SK-N-SH (cell line): ENCODE measurements around the gene CADM2. TPM values are rescaled to one million over a fixed set of nuclear protein-coding genes. Genes with fewer than 3 reads are reported as not detected.

ENCODE experiments used
- CTCF ChIA-PET: fragments of 300-600, 350-600 bp; formaldehyde crosslinking; extraction: SDS; loops from one replicate; lab custom pipeline; 2021; lab: Yijun Ruan, JAX
- POLR2A ChIA-PET: fragments of 350-600 bp; sonication (Branson Sonifier 250); formaldehyde crosslinking; extraction: SDS; loops from one replicate; lab custom pipeline; 2020; ENCODE audit warnings: antibody characterized with exemption, inconsistent platforms; lab: Yijun Ruan, JAX
- DNase-seq: peaks from one replicate; pipeline ENCODE4 v3.0.0; 2012
- H2AFZ ChIP-seq: fragments of 200-600 bp; sonication (generic); 2 replicates; pipeline ENCODE4 v1.8.1; 2016; ENCODE audit warnings: antibody characterized with exemption, mild to moderate bottlenecking, low read depth
- H3F3A ChIP-seq: fragments of 200-600 bp; sonication (generic); replicated peaks from 2 replicates; pipeline ENCODE3; 2016; ENCODE audit warnings: antibody characterized with exemption, mild to moderate bottlenecking; ENCODE audit not compliant: insufficient read depth
- H3K27ac ChIP-seq, 2 experiments: fragments of 200-500 bp in 1 of 2; fragments of 200-600 bp in 1 of 2; sonication (Bioruptor generic) in 1 of 2; sonication (generic), shearing (Covaris generic) in 1 of 2; 2 replicates each; pipeline versions ENCODE4 v1.5.1 to v1.6.1; 2014 to 2016; ENCODE audit warnings: low read depth in 2 of 2, inconsistent platforms in 1 of 2, low read length in 1 of 2, mild to moderate bottlenecking in 1 of 2, mixed read lengths in 1 of 2
- H3K27me3 ChIP-seq: fragments of 200-600 bp; sonication (generic), shearing (Covaris generic); 2 replicates; pipeline ENCODE4 v1.6.1; 2016; ENCODE audit warnings: mixed run types; ENCODE audit not compliant: insufficient read depth
- H3K36me3 ChIP-seq, 2 experiments: fragments of 200-500 bp in 1 of 2; fragments of 200-600 bp in 1 of 2; sonication (Bioruptor generic) in 1 of 2; sonication (generic) in 1 of 2; replicated peaks in 1 of 2; 2 replicates each; pipeline versions ENCODE3 to v1.5.1; 2014 to 2016; ENCODE audit warnings: low read length in 1 of 2, mild to moderate bottlenecking in 1 of 2; ENCODE audit not compliant: insufficient read depth in 2 of 2, control insufficient read depth in 1 of 2
- H3K4me1 ChIP-seq, 2 experiments: fragments of 200-500 bp in 1 of 2; fragments of 200-600 bp in 1 of 2; sonication (Bioruptor generic) in 1 of 2; sonication (generic), shearing (Covaris generic) in 1 of 2; 2 replicates each; pipeline versions ENCODE4 v1.5.1 to v1.6.1; 2014 to 2016; ENCODE audit warnings: low read depth in 1 of 2, low read length in 1 of 2, mixed run types in 1 of 2; ENCODE audit not compliant: insufficient read depth in 2 of 2, control insufficient read depth in 1 of 2
- H3K4me2 ChIP-seq: fragments of 200-600 bp; sonication (generic), shearing (Covaris generic); 2 replicates; pipeline ENCODE4 v1.6.1; 2017; ENCODE audit warnings: mixed run types
- H3K4me3 ChIP-seq, 2 experiments: fragments of 200-500 bp in 1 of 2; fragments of 200-600 bp in 1 of 2; sonication (Bioruptor generic) in 1 of 2; sonication (generic), shearing (Covaris generic) in 1 of 2; 2 replicates each; pipeline versions ENCODE4 v1.5.1 to v1.8.1; 2014 to 2016; ENCODE audit warnings: low read depth in 2 of 2, inconsistent platforms in 1 of 2, low read length in 1 of 2, mild to moderate bottlenecking in 1 of 2, mixed read lengths in 1 of 2, moderate library complexity in 1 of 2
- H3K79me2 ChIP-seq: fragments of 200-600 bp; sonication (generic); 2 replicates; pipeline ENCODE4 v1.8.1; 2017; ENCODE audit warnings: mild to moderate bottlenecking; ENCODE audit not compliant: insufficient read depth
- H3K9ac ChIP-seq: fragments of 200-600 bp; sonication (generic); 2 replicates; pipeline ENCODE4 v1.6.1; 2017; ENCODE audit warnings: mixed run types
- H3K9me2 ChIP-seq: fragments of 200-600 bp; sonication (generic); 2 replicates; pipeline ENCODE4 v1.6.1; 2017; ENCODE audit warnings: mixed run types
- H3K9me3 ChIP-seq: fragments of 200-600 bp; sonication (generic); 2 replicates; pipeline ENCODE4 v1.6.1; 2017; ENCODE audit warnings: mixed run types, mild to moderate bottlenecking, moderate library complexity
- H4K20me1 ChIP-seq: fragments of 200-600 bp; sonication (generic); 2 replicates; pipeline ENCODE4 v1.6.1; 2017; ENCODE audit warnings: mild to moderate bottlenecking, mixed run types; ENCODE audit not compliant: insufficient read depth
- CTCF ChIP-seq: fragments of 200-600 bp; sonication (generic); IDR thresholded peaks from 2 replicates; pipeline ENCODE4 v1.6.1; 2017; ENCODE audit warnings: antibody characterized with exemption, mild to moderate bottlenecking, moderate library complexity
- FOSL2 ChIP-seq: IDR thresholded peaks from 2 replicates; pipeline ENCODE4 v1.4.0; 2012; ENCODE audit warnings: low read depth, mild to moderate bottlenecking, moderate library complexity, borderline replicate concordance
- FOXM1 ChIP-seq: IDR thresholded peaks from 2 replicates; pipeline ENCODE4 v1.4.0; 2012; ENCODE audit warnings: low read depth, mild to moderate bottlenecking
- IRF3 ChIP-seq: fragments of 150-350 bp; IDR thresholded peaks from 2 replicates; pipeline ENCODE4 v1.6.1; 2016; ENCODE audit warnings: mild to moderate bottlenecking, low read depth, low read length
- NFIC ChIP-seq: IDR thresholded peaks from 2 replicates; pipeline ENCODE4 v1.4.0; 2012; ENCODE audit warnings: borderline replicate concordance
- PBX3 ChIP-seq: IDR thresholded peaks from 2 replicates; pipeline ENCODE4; 2012
- RAD21 ChIP-seq: IDR thresholded peaks from 2 replicates; pipeline ENCODE4 v1.6.1; 2012; ENCODE audit warnings: mild to moderate bottlenecking, low read length
- REST ChIP-seq: IDR thresholded peaks from 2 replicates; pipeline ENCODE4 v1.6.1; 2012; ENCODE audit warnings: mild to moderate bottlenecking, low read depth, low read length, moderate library complexity
- RXRA ChIP-seq: IDR thresholded peaks from 2 replicates; pipeline ENCODE4 v1.4.0; 2012; ENCODE audit warnings: low read depth, mild to moderate bottlenecking, borderline replicate concordance
- SIN3A ChIP-seq: IDR thresholded peaks from 2 replicates; pipeline ENCODE4 v1.6.1; 2012; ENCODE audit warnings: low read depth, mild to moderate bottlenecking, low read length, moderate library complexity, borderline replicate concordance
- SMC3 ChIP-seq: IDR thresholded peaks from 2 replicates; pipeline ENCODE4 v1.6.1; 2012; ENCODE audit warnings: low read depth, low read length, improper control_type of control experiment
- TAF1 ChIP-seq: IDR thresholded peaks from 2 replicates; pipeline ENCODE4 v1.6.1; 2012; ENCODE audit warnings: low read depth, mild to moderate bottlenecking, low read length, moderate library complexity, borderline replicate concordance
- ZBTB33 ChIP-seq: IDR thresholded peaks from 2 replicates; pipeline ENCODE4 v1.4.0; 2012; ENCODE audit warnings: low read depth, borderline replicate concordance
- WGBS: methylation state at CpG from one replicate; pipeline ENCODE4 v1.1.6; 2017; ENCODE audit warnings: low lambda C conversion rate; 5-methylcytosine and 5-hydroxymethylcytosine counted together
- polyA plus RNA-seq, 3 experiments: library from polyadenylated mRNA; depleted of rRNA; stranded (reverse); fragments of >200 nt; gene quantifications; 2 replicates each; pipeline ENCODE4 v1.2.3, GENCODE V29; 2012

The CADM2 gene
- polyA plus RNA-seq, 1 of the 3 experiments (the other 2 are of a cell fraction) = 0.46 TPM

GRCh38 chr3:85576091-85576690 lies 617.4 kb downstream of the CADM2 start:
- H3K36me3 ChIP-seq = no peaks in the 10 kb centered on the region
- H3K4me1 ChIP-seq = no peaks in the 10 kb centered on the region
- no peaks in the 10 kb centered on the region for H3K27me3 ChIP-seq
- no peaks in the 10 kb centered on the region for H3K9me3 ChIP-seq
- no peak overlapping the region for H3K27ac ChIP-seq
- no peaks in the 10 kb centered on the region for H4K20me1 ChIP-seq
- 2% methylated on average over 4 of the region's 4 CpGs for WGBS
- no peak overlapping the region for H3K4me2 ChIP-seq
- CTCF ChIA-PET = interaction anchor here (0.5 to 2.3 kb wide), 19 partner anchors 9 to 1032 kb away, joined by 3 to 11 read pairs (median 3); no protein-coding TSS in a partner anchor
- no peak overlapping the region; a peak in 1 of 4 replicates for H3K4me3 ChIP-seq
- no peaks in the 10 kb centered on the region for H3K9me2 ChIP-seq
- TF ChIP-seq IRF3 = no peak
- TF ChIP-seq SMC3 = peak; percentile 58
- TF ChIP-seq RAD21 = peak; percentile 87
- no peak for TF ChIP-seq NFIC
- TF ChIP-seq CTCF = peak; percentile 87
- TF ChIP-seq, all 33 proteins: peak for 3
- Histone ChIP-seq H3F3A (no peaks in the 10 kb centered on the region), H2AFZ (no peak overlapping the region), H3K79me2 (no peaks in the 10 kb centered on the region), H3K9ac (no peak overlapping the region)
- POLR2A ChIA-PET = no interaction called here
- peak; percentile 32 for DNase-seq

- no peak overlapping the region for H3K9ac ChIP-seq
- no peak overlapping the region for H3K4me3 ChIP-seq
- no peaks in the 10 kb centered on the region for H3K36me3 ChIP-seq
- ChIA-PET CTCF (interaction anchor here (0.5 to 2.3 kb wide), 17 partner anchors 10 to 1032 kb away, joined by 3 to 11 read pairs (median 3); no protein-coding TSS in a partner anchor), POLR2A (no interaction called here)
- H3K27me3 ChIP-seq = no peaks in the 10 kb centered on the region
- no peaks in the 10 kb centered on the region for H3K9me3 ChIP-seq
- no peaks in the 10 kb centered on the region for H3F3A ChIP-seq
- no peak overlapping the region for H3K27ac ChIP-seq
- no peak overlapping the region for H2AFZ ChIP-seq
- H4K20me1 ChIP-seq = no peaks in the 10 kb centered on the region
- no peaks in the 10 kb centered on the region for H3K9me2 ChIP-seq
- no peaks in the 10 kb centered on the region for H3K79me2 ChIP-seq
- H3K4me2 ChIP-seq = no peak overlapping the region
- 48% methylated on average over 4 of the region's 4 CpGs for whole genome bisulfite sequencing
- TF ChIP-seq RAD21 (no peak), RXRA (no peak), FOXM1 (no peak), FOSL2 (no peak), ZBTB33 (no peak), NFIC (no peak), PBX3 (no peak), SIN3A (no peak), REST (no peak), TAF1 (no peak)
- TF ChIP-seq, all 33 proteins: peak for 0
- DNase-seq = no peak
- H3K4me1 ChIP-seq = no peaks in the 10 kb centered on the region
These were observed 618.0 kb downstream of the CADM2 start for GRCh38 chr3:85576697-85577200.
